GM15510 (cell line): ENCODE data around the gene TNKS2.

ENCODE experiments used
- POLR2A ChIP-seq: IDR thresholded peaks from 3 replicates; pipeline ENCODE4 v1.6.1; 2011; ENCODE audit warnings: borderline replicate concordance; ENCODE audit not compliant: insufficient read length; ENCODE audit errors: extremely low read depth

Gene TNKS2

GRCh38 chr10:91805110-91805838 lies 7.0 kb downstream of the TNKS2 start:
- no peak for TF ChIP-seq POLR2A

GRCh38 chr10:91813251-91813650 lies 15.0 kb downstream of the TNKS2 start:
- TF ChIP-seq POLR2A, result no peak

GRCh38 chr10:91816981-91817380 lies 18.8 kb downstream of the TNKS2 start:
- no peak for TF ChIP-seq POLR2A

- no peak for TF ChIP-seq POLR2A
Observed at GRCh38 chr10:91820144-91820543, 21.9 kb downstream of the TNKS2 start.

GRCh38 chr10:91824076-91824475 lies 25.9 kb downstream of the TNKS2 start:
- no peak for TF ChIP-seq POLR2A

GRCh38 chr10:91829268-91829667 lies 31.0 kb downstream of the TNKS2 start:
- no peak for TF ChIP-seq POLR2A

- TF ChIP-seq POLR2A, result no peak
Observed at GRCh38 chr10:91838199-91838598, 40.0 kb downstream of the TNKS2 start.

GRCh38 chr10:91843083-91843482 lies 44.9 kb downstream of the TNKS2 start:
- no peak for TF ChIP-seq POLR2A

GRCh38 chr10:91856637-91857036 lies 58.4 kb downstream of the TNKS2 start:
- TF ChIP-seq POLR2A, result no peak

GRCh38 chr10:91860885-91861284 lies 62.7 kb downstream of the TNKS2 start:
- TF ChIP-seq POLR2A, result no peak

- TF ChIP-seq POLR2A, result no peak
Observed at GRCh38 chr10:91864099-91864498, 65.9 kb downstream of the TNKS2 start.

- no peak for TF ChIP-seq POLR2A
Observed at GRCh38 chr10:91864744-91865143, 66.5 kb downstream of the TNKS2 start.

GRCh38 chr10:91865562-91866081 lies 67.4 kb downstream of the TNKS2 start:
- TF ChIP-seq POLR2A, result no peak

GRCh38 chr10:91875156-91875555 lies 76.9 kb downstream of the TNKS2 start:
- TF ChIP-seq POLR2A, result no peak

GRCh38 chr10:91875779-91876178 lies 77.6 kb downstream of the TNKS2 start:
- no peak for TF ChIP-seq POLR2A

- no peak for TF ChIP-seq POLR2A
Observed at GRCh38 chr10:91879515-91880170, 81.4 kb downstream of the TNKS2 start.

- TF ChIP-seq POLR2A, result no peak
Observed at GRCh38 chr10:91880310-91880709, 82.1 kb downstream of the TNKS2 start.
